ENCODE results near the gene MGAT4B.

Gene MGAT4B

GRCh38 chr5:179812135-179812825 is 5.6 kb upstream of the MGAT4B start:
- no peak for DNase-seq
- in situ Hi-C loops (cut with HindIII; ENCODE audit: low pct_ligation_motif_present, low sequenced_read_pairs), result no loop called here
- H3K4me3 ChIP-seq (ENCODE audit: low read depth, low read length), result no peak overlapping the region
- no peaks in the 10 kb centered on the region for H3K27me3 ChIP-seq (replicated peaks)
- H3K27ac ChIP-seq, result no peak overlapping the region
- peaks cover 6% of the 10 kb centered on the region for H3K36me3 ChIP-seq (replicated peaks)
- TF ChIP-seq CTCF (IDR thresholded peaks at IDR 0.05; ENCODE audit: low read depth, low read length, missing control alignments), result no peak

GRCh38 chr5:179805529-179806249 is 977 bp downstream of the MGAT4B start:
- Histone ChIP-seq H3K36me3 (replicated peaks) (peaks cover 10% of the 10 kb centered on the region), H3K27me3 (replicated peaks) (no peaks in the 10 kb centered on the region), H3K4me3 (ENCODE audit: low read depth, low read length) (peak overlapping the region; percentile 74), H3K27ac (peak overlapping the region; percentile 77)
- no peak for DNase-seq
- in situ Hi-C loops (cut with HindIII; ENCODE audit: low pct_ligation_motif_present, low sequenced_read_pairs), result no loop called here
- no peak for TF ChIP-seq CTCF (IDR thresholded peaks at IDR 0.05; ENCODE audit: low read depth, low read length, missing control alignments)

- Histone ChIP-seq H3K27me3 (replicated peaks) (no peaks in the 10 kb centered on the region), H3K4me3 (ENCODE audit: low read depth, low read length) (peak overlapping the region; percentile 74), H3K27ac (peak overlapping the region; percentile 77), H3K36me3 (replicated peaks) (peaks cover 14% of the 10 kb centered on the region)
- in situ Hi-C loops (cut with HindIII; ENCODE audit: low pct_ligation_motif_present, low sequenced_read_pairs), result no loop called here
- no peak for DNase-seq
- no peak for TF ChIP-seq CTCF (IDR thresholded peaks at IDR 0.05; ENCODE audit: low read depth, low read length, missing control alignments)
Observed at GRCh38 chr5:179805070-179805528, 1.6 kb downstream of the MGAT4B start.

GRCh38 chr5:179804555-179804947 is 2.1 kb downstream of the MGAT4B start:
- peaks cover 20% of the 10 kb centered on the region for H3K36me3 ChIP-seq (replicated peaks)
- in situ Hi-C loops (cut with HindIII; ENCODE audit: low pct_ligation_motif_present, low sequenced_read_pairs), result no loop called here
- no peak overlapping the region for H3K27ac ChIP-seq
- H3K27me3 ChIP-seq (replicated peaks), result no peaks in the 10 kb centered on the region
- H3K4me3 ChIP-seq (ENCODE audit: low read depth, low read length), result no peak overlapping the region
- TF ChIP-seq CTCF (IDR thresholded peaks at IDR 0.05; ENCODE audit: low read depth, low read length, missing control alignments), result no peak
- no peak for DNase-seq

GRCh38 chr5:179803651-179804554 is 2.8 kb downstream of the MGAT4B start:
- no peak for TF ChIP-seq CTCF (IDR thresholded peaks at IDR 0.05; ENCODE audit: low read depth, low read length, missing control alignments)
- no peak overlapping the region for H3K27ac ChIP-seq
- peaks cover 26% of the 10 kb centered on the region for H3K36me3 ChIP-seq (replicated peaks)
- in situ Hi-C loops (cut with HindIII; ENCODE audit: low pct_ligation_motif_present, low sequenced_read_pairs), result no loop called here
- no peaks in the 10 kb centered on the region for H3K27me3 ChIP-seq (replicated peaks)
- DNase-seq, result no peak
- no peak overlapping the region for H3K4me3 ChIP-seq (ENCODE audit: low read depth, low read length)
